ENCODE results near the gene CXCL16. TPM values are rescaled to one million over a fixed set of nuclear protein-coding genes. Genes with fewer than 3 reads are reported as not detected.

CXCL16 gene
- total RNA-seq, 1 donor from 2014 or later: 3.5 TPM

- TF ChIP-seq, protein P1, sequence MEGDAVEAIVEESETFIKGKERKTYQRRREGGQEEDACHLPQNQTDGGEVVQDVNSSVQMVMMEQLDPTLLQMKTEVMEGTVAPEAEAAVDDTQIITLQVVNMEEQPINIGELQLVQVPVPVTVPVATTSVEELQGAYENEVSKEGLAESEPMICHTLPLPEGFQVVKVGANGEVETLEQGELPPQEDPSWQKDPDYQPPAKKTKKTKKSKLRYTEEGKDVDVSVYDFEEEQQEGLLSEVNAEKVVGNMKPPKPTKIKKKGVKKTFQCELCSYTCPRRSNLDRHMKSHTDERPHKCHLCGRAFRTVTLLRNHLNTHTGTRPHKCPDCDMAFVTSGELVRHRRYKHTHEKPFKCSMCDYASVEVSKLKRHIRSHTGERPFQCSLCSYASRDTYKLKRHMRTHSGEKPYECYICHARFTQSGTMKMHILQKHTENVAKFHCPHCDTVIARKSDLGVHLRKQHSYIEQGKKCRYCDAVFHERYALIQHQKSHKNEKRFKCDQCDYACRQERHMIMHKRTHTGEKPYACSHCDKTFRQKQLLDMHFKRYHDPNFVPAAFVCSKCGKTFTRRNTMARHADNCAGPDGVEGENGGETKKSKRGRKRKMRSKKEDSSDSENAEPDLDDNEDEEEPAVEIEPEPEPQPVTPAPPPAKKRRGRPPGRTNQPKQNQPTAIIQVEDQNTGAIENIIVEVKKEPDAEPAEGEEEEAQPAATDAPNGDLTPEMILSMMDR (IDR thresholded peaks at IDR 0.05): no peak
- CTCF ChIA-PET: no interaction called here
- H3K27ac Mint-ChIP-seq: peak overlapping the region; percentile 39
- no peaks in the 10 kb centered on the region for H3K36me3 Mint-ChIP-seq (ENCODE audit: low read depth)
- POLR2A ChIA-PET: interaction anchor here (0.9 kb wide), 1 partner anchor 49 kb away, joined by 3 read pairs; no protein-coding TSS in a partner anchor
- H3K27me3 Mint-ChIP-seq: peaks cover 9% of the 10 kb centered on the region
- ATAC-seq (ENCODE audit: low read depth): no peak
- no peak for DNase-seq
- H3K9me3 Mint-ChIP-seq: no peaks in the 10 kb centered on the region
- H3K4me1 Mint-ChIP-seq: peaks cover 18% of the 10 kb centered on the region
- intact Hi-C loops (cut with micrococcal nuclease): no loop called here
- H3K4me3 Mint-ChIP-seq: no peak overlapping the region
Measured at GRCh38 chr17:4741544-4741943, 1.8 kb upstream of the CXCL16 start.

- Mint-ChIP-seq H3K4me1 (peaks cover 24% of the 10 kb centered on the region), H3K36me3 (ENCODE audit: low read depth) (no peaks in the 10 kb centered on the region), H3K9me3 (no peaks in the 10 kb centered on the region), H3K4me3 (peak overlapping the region; percentile 75), H3K27ac (no peak overlapping the region), H3K27me3 (peaks cover 6% of the 10 kb centered on the region)
- CTCF ChIA-PET: no interaction called here
- POLR2A ChIA-PET: no interaction called here
- intact Hi-C loops (cut with micrococcal nuclease): no loop called here
- DNase-seq (no peak), ATAC-seq (ENCODE audit: low read depth) (no peak)
- TF ChIP-seq, protein P1 (IDR thresholded peaks at IDR 0.05): no peak
Measured at GRCh38 chr17:4740584-4740983, 856 bp upstream of the CXCL16 start.

GRCh38 chr17:4740025-4740351 is 260 bp upstream of the CXCL16 start:
- no peak for DNase-seq
- TF ChIP-seq, protein P1 (IDR thresholded peaks at IDR 0.05): no peak
- ChIA-PET POLR2A (interaction anchor here (1.3 kb wide), 1 partner anchor 50 kb away, joined by 3 read pairs; no protein-coding TSS in a partner anchor), CTCF (no interaction called here)
- peak overlapping the region; percentile 75 for H3K4me3 Mint-ChIP-seq
- no peak for ATAC-seq (ENCODE audit: low read depth)
- peaks cover 3% of the 10 kb centered on the region for H3K36me3 Mint-ChIP-seq (ENCODE audit: low read depth)
- H3K27me3 Mint-ChIP-seq: peaks cover 2% of the 10 kb centered on the region
- peak overlapping the region; percentile 59 for H3K27ac Mint-ChIP-seq
- intact Hi-C loops (cut with micrococcal nuclease): no loop called here
- H3K4me1 Mint-ChIP-seq: peaks cover 28% of the 10 kb centered on the region
- H3K9me3 Mint-ChIP-seq: no peaks in the 10 kb centered on the region

DNA sequence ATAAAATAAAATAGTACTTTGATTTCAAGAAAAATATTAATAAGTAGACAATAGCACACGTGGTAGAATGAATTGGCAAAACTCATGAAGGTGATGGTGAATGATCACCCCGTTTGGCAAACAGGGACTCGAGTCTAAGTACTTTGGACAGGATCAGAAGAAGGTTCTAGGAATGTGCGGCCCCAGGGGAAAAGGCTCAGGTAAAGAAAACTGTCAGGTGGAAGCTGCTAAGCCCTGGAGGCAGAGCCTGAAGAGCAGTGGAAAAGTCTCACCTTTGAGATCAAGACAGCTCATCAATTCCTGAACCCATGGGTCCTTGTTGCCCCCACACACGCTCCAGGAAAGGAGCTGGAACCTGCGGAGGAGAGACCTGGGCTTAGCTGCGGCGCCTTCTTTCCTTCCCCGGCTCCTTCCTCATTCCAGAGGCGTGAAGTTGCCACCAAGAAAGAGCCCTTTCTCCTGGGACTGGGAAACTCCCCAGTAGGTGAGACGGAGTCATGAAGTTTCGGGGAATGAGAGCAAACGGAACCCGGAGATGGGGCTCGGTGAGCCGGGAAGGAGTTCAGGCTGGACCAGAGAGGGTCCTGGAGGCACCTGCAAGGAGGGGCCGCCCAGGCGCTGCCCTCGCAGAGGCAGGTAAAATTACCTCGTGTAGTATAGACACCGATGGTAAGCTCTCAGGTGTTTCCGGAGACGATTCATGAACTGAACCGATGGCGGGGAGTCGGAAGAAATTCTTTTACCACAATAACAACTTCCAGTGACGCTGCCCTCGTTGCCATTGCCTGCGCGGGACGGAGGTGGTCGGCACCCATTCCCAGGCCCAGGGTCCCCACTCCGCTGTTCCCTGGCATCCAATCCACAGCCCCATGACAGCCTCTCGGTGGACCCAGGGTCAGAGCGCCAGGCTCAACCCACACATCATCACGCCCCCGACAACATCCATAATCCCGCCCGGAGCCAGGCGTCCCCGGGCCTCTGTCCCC is 1.3 kb downstream of the CXCL16 start:
- DNase-seq (peak; percentile 42), ATAC-seq (ENCODE audit: low read depth) (peak; percentile 11)
- TF ChIP-seq, protein P1 (IDR thresholded peaks at IDR 0.05): no peak
- Mint-ChIP-seq H3K36me3 (ENCODE audit: low read depth) (peaks cover 3% of the 10 kb centered on the region), H3K9me3 (no peaks in the 10 kb centered on the region), H3K4me1 (peaks cover 43% of the 10 kb centered on the region), H3K27me3 (no peaks in the 10 kb centered on the region), H3K4me3 (peak overlapping the region; percentile 83), H3K27ac (peak overlapping the region; percentile 76)
- POLR2A ChIA-PET: interaction anchor here (1.3 kb wide), 1 partner anchor 52 kb away, joined by 3 read pairs; no protein-coding TSS in a partner anchor
- intact Hi-C loops (cut with micrococcal nuclease): no loop called here
- CTCF ChIA-PET: interaction anchor here (1.4 kb wide), 1 partner anchor 51 kb away, joined by 10 read pairs; the partner anchor contains the start of gene GLTPD2
